GM19238 (cell line): Measurements from ENCODE around the gene RHOT2.

Experiments
- DNase-seq: peaks from one replicate; pipeline ENCODE4 v3.0.0; 2011; ENCODE audit warnings: low spot score; ENCODE audit not compliant: insufficient read length

RHOT2 gene

GRCh38 chr16:632486-633335, 35.2 kb upstream of the RHOT2 start:
- DNase-seq, result no peak

- no peak for DNase-seq
Measured at GRCh38 chr16:633336-634050, 34.4 kb upstream of the RHOT2 start.

- no peak for DNase-seq
Measured at GRCh38 chr16:634051-634670, 33.8 kb upstream of the RHOT2 start.

GRCh38 chr16:634996-635395, 32.9 kb upstream of the RHOT2 start:
- DNase-seq, result no peak

GRCh38 chr16:635573-636205, 32.2 kb upstream of the RHOT2 start:
- DNase-seq, result no peak

- DNase-seq, result peak; percentile 99
Measured at GRCh38 chr16:636206-637080, 31.5 kb upstream of the RHOT2 start, which contains the start of gene METTL26. Gene METTL26 (minus strand): TSS chr16:636305. CDS start chr16:636290, 15 bp downstream.

GRCh38 chr16:637081-638018, 30.6 kb upstream of the RHOT2 start:
- DNase-seq, result peak; percentile 100

- DNase-seq, result no peak
Measured at GRCh38 chr16:638034-638543, 29.8 kb upstream of the RHOT2 start.

GRCh38 chr16:638836-639235, 29.1 kb upstream of the RHOT2 start:
- no peak for DNase-seq

- no peak for DNase-seq
Measured at GRCh38 chr16:640614-641013, 27.3 kb upstream of the RHOT2 start.

GRCh38 chr16:641326-642188, 26.4 kb upstream of the RHOT2 start, which contains the start of gene MCRIP2:
Gene MCRIP2 (plus strand): TSS chr16:641828. CDS start chr16:641992, 164 bp downstream.
- DNase-seq, result peak; percentile 92

GRCh38 chr16:642189-643049, 25.5 kb upstream of the RHOT2 start:
- DNase-seq, result peak; percentile 77

GRCh38 chr16:643050-643368, 24.9 kb upstream of the RHOT2 start:
- DNase-seq, result no peak

GRCh38 chr16:644556-644955, 23.4 kb upstream of the RHOT2 start:
- no peak for DNase-seq

GRCh38 chr16:645852-646678, 21.9 kb upstream of the RHOT2 start:
- no peak for DNase-seq

- no peak for DNase-seq
Measured at GRCh38 chr16:646679-647172, 21.2 kb upstream of the RHOT2 start.
